Measurements from ENCODE around the gene FBXO21. TPM values are rescaled to one million over a fixed set of nuclear protein-coding genes. Genes with fewer than 3 reads are reported as not detected.

Gene FBXO21
- total and polyA plus RNA-seq, 2 of the 4 experiments (the other 2 are of a cell fraction), result 43.6 to 56.6 TPM

DNA sequence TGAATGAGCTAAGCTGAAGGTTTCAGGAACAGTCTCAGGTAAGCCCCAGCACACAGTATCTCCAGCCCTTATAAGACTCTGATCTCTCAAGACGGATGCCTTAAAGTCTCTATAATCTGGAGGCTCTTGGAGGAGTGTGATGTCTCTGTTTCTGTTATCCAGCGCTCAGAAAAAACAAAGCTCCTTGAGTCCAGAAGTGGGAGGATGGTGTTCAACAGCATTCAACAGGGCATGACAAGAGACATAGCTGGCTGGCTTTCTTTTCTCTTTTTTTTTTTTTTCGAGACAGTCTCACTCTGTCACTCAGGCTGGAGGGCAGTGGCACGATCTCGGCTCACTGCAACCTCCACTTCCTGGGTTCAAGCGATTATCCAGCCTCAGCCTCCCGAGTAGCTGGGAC, 59.5 kb downstream of the FBXO21 start:
- no peak for TF ChIP-seq MAFK (IDR thresholded peaks at IDR 0.05; ENCODE audit: low read depth, low read length)
- no peak for TF ChIP-seq POLR2A (IDR thresholded peaks at IDR 0.05; ENCODE audit: low read depth, low read length)
- TF ChIP-seq RFX5 (IDR thresholded peaks at IDR 0.05; ENCODE audit: low read depth, low read length), result no peak
- Histone ChIP-seq H4K91ac (ENCODE audit: insufficient read depth, low read depth, low read length) (no peak overlapping the region), H3K36me3 (ENCODE audit: control insufficient read depth, insufficient read depth, low read length) (no peaks in the 10 kb centered on the region), H2BK20ac (ENCODE audit: low read depth, low read length) (no peak overlapping the region), H3K23ac (ENCODE audit: low read depth, low read length) (no peak overlapping the region), H3K14ac (replicated peaks; ENCODE audit: low read depth, low read length) (no peak overlapping the region), H3K79me1 (ENCODE audit: low read depth in 1 of 2, low read length in 2 of 2) (no peaks in the 10 kb centered on the region), H3K18ac (ENCODE audit: low read depth, low read length) (no peak overlapping the region), H3K9me3 (ENCODE audit: control insufficient read depth, insufficient read depth, low read length) (no peaks in the 10 kb centered on the region), H2BK5ac (ENCODE audit: low read depth, low read length, poor library complexity, severe bottlenecking) (no peak overlapping the region), H3K56ac (ENCODE audit: extremely low read depth, insufficient read depth, low read length) (no peak overlapping the region), H3K4me1 (ENCODE audit: control insufficient read depth, insufficient read depth, low read length) (no peaks in the 10 kb centered on the region), H4K8ac (ENCODE audit: low read depth in 2 of 2, low read length in 2 of 2) (no peak overlapping the region), H4K20me1 (ENCODE audit: insufficient read depth, low read length) (peaks cover 1% of the 10 kb centered on the region; the same call in 1 of the 2 replicates), H3K4me2 (ENCODE audit: low read depth, low read length) (no peak overlapping the region), H3K27ac (ENCODE audit: insufficient read depth, low read length) (no peak overlapping the region), H3K27me3 (ENCODE audit: control insufficient read depth, insufficient read depth, low read length) (no peaks in the 10 kb centered on the region; the same call in 1 of the 2 replicates), H3K4ac (ENCODE audit: low read depth, low read length) (no peak overlapping the region), H3K4me3 (ENCODE audit: insufficient read depth, low read depth, low read length) (no peak overlapping the region), H2AFZ (replicated peaks; ENCODE audit: low read length, poor library complexity) (no peak overlapping the region), H3K9ac (ENCODE audit: low read depth, low read length) (no peak overlapping the region), H2BK120ac (ENCODE audit: low read depth, low read length) (no peak overlapping the region), H2AK9ac (replicated peaks; ENCODE audit: low read depth, low read length, poor library complexity) (no peak overlapping the region), H3K9me1 (ENCODE audit: insufficient read depth, low read length) (peaks cover 5% of the 10 kb centered on the region), H4K5ac (ENCODE audit: low read depth, low read length) (no peak overlapping the region), H2AK5ac (ENCODE audit: low read depth, low read length) (no peak overlapping the region), H2BK15ac (ENCODE audit: low read depth, low read length) (no peak overlapping the region)
- DNase-seq, result no peak
- dilution Hi-C loops (cut with HindIII; ENCODE audit: low sequenced_read_pairs, unreplicated experiment), result no loop called here
- ATAC-seq (ENCODE audit: low read depth), result no peak
- in situ Hi-C loops (cut with MboI; ENCODE audit: low sequenced_read_pairs), result no loop called here
- no TSS peak for BruUV-seq (replicated peaks)
- POLR2A ChIA-PET (ENCODE audit: unreplicated experiment), result no interaction called here
- no CpG with 5 or more reads among the region's 7 CpGs for WGBS, 2 experiments (ENCODE audit: extremely low coverage in 2 of 2, insufficient read length in 1 of 2)
- intact Hi-C loops (cut with micrococcal nuclease), result no loop called here
- CTCF ChIA-PET, result no interaction called here
